H1 (cell line): ENCODE data around the gene INCENP. TPM values are rescaled to one million over a fixed set of nuclear protein-coding genes. Genes with fewer than 3 reads are reported as not detected.

Experiments used
- MAX ChIP-seq: IDR thresholded peaks from 2 replicates; pipeline ENCODE4 v1.6.1; 2012; ENCODE audit warnings: inconsistent platforms
- polyA plus RNA-seq, 7 experiments: library from polyadenylated mRNA; depleted of rRNA in 3 of 7; stranded (reverse) in 5 of 7; unstranded in 2 of 7; fragments of >200 nt in 5 of 7; fragments of 200-250 nt in 2 of 7; gene quantifications; 1 replicate in 5 of 7; 2 replicates in 1 of 7; 4 replicates in 1 of 7; pipeline versions ENCODE4 v1.2.1 to v1.2.3, GENCODE V29; 2011 to 2013; ENCODE audit warnings: missing spikeins in 2 of 7, mixed read lengths in 2 of 7
- total RNA-seq: library from RNA; stranded (reverse); fragmentation: NEBNext Ultra II Directional; extraction: Animal tissue kit (Norgen Biotek cat#: 25700); gene quantifications from 2 replicates; pipeline ENCODE4 v1.2.1, GENCODE V29; 2021

The INCENP gene
- total and polyA plus RNA-seq, 2 of the 8 experiments (the other 6 are each of a cell fraction or from before 2014, with no cell fraction given): 25.4 to 132 TPM

DNA sequence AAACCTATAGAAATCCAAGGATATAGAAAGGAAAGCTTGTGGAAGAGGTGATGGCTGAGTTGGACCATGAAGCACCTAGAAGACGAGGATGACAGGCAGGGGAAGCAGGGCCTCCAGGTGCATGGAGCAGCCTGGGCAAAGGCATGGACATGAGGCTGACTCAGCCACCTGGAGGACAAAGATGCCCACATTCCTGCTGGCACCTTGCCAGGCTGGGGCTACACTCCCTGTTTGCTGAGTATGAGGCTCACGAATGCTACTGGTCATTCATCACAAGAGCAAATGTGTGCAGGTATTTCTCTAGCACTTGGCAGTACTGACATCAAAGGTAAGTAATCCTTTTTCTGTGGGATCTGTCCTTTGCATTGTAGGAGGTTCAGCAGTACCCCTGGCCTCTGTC is 77.6 kb downstream of the INCENP start (continued):
- no peak for TF ChIP-seq MAX
- TF ChIP-seq, all 59 proteins: peak for 0

Other genes with a start within 250 kb of the INCENP start
- gene FADS3, start 232.5 kb upstream of the INCENP start, total RNA-seq: 40.2 and 43.8 TPM in 2 replicates
- 76.3 and 113 TPM in 2 replicates for gene FADS3, start 232.5 kb upstream of the INCENP start, polyA plus RNA-seq (2011; rRNA removed)
- gene RAB3IL1, start 206.4 kb upstream of the INCENP start, total RNA-seq: 5.7 and 6.8 TPM in 2 replicates
- gene RAB3IL1, start 206.4 kb upstream of the INCENP start, polyA plus RNA-seq (2011; rRNA removed): 7.9 and 10.8 TPM in 2 replicates
- gene BEST1, start 173.7 kb upstream of the INCENP start, total RNA-seq: 0.22 and 0.23 TPM in 2 replicates
- gene BEST1, start 173.7 kb upstream of the INCENP start, polyA plus RNA-seq (2011; rRNA removed): 0.62 and 1.4 TPM in 2 replicates
- gene FTH1, start 156.4 kb upstream of the INCENP start, total RNA-seq: 1,461 and 1,535 TPM in 2 replicates
- 895 and 1,153 TPM in 2 replicates for gene FTH1, start 156.4 kb upstream of the INCENP start, polyA plus RNA-seq (2011; rRNA removed)
- gene SCGB1D1, start 66.2 kb downstream of the INCENP start, total RNA-seq: not detected in 2 replicates
- not detected in 2 replicates for gene SCGB1D1, start 66.2 kb downstream of the INCENP start, polyA plus RNA-seq (2011; rRNA removed)
- gene SCGB2A1, start 84.7 kb downstream of the INCENP start, total RNA-seq: not detected in 2 replicates
- gene SCGB2A1, start 84.7 kb downstream of the INCENP start, polyA plus RNA-seq (2011; rRNA removed): not detected in 2 replicates
- not detected in 2 replicates for gene SCGB1D2, start 118.2 kb downstream of the INCENP start, total RNA-seq
- gene SCGB1D2, start 118.2 kb downstream of the INCENP start, polyA plus RNA-seq (2011; rRNA removed): not detected in 2 replicates
- gene SCGB2A2, start 146.1 kb downstream of the INCENP start, total RNA-seq: not detected in 2 replicates
- not detected in 2 replicates for gene SCGB2A2, start 146.1 kb downstream of the INCENP start, polyA plus RNA-seq (2011; rRNA removed)
- not detected in 2 replicates for gene SCGB1D4, start 175.1 kb downstream of the INCENP start, total RNA-seq
- gene SCGB1D4, start 175.1 kb downstream of the INCENP start, polyA plus RNA-seq (2011; rRNA removed): not detected in 2 replicates
- 23.5 and 27.2 TPM in 2 replicates for gene ASRGL1, start 213.4 kb downstream of the INCENP start, total RNA-seq
- gene ASRGL1, start 213.4 kb downstream of the INCENP start, polyA plus RNA-seq (2011; rRNA removed): 19.9 and 24.0 TPM in 2 replicates